ENCODE measurements around the gene PHACTR3. TPM values are rescaled to one million over a fixed set of nuclear protein-coding genes. Genes with fewer than 3 reads are reported as not detected.

Gene PHACTR3
- total RNA-seq, 1 donor from 2014 or later: 22.3 TPM

DNA sequence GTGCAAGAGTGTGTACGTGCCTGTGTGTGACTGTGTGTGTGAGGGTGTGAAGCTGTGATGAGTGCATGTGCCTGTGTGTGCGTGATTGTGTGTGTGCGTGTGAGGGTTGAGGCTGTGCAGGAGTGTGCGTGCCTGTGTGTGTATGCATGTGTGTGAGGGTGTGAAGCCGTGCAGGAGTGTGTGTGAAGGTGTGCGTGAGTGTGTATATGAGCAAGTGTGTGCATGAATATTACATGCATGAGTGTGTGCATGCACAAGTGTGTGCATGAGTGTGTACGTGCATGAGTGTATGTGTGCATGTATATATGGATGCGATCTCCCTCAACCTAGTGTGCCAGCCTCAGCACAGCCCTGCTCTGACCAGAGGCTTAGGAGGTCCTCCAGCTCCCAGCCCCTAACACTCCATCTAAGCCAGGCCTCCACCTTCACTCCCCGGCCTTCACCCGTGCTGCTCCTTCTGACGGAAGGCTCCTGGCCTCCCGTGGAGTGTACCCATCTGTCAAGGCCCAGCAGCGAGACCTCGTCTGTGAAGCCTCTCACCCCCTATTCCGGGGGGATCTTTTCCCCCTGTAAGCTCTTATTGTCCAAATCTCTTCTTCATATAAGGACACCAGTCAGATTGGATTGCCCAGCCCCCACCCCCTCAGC lies 19.9 kb upstream of the PHACTR3 start:
- Mint-ChIP-seq H3K4me3 (no peak overlapping the region), H3K36me3 (ENCODE audit: low read depth) (no peaks in the 10 kb centered on the region), H3K9me3 (no peaks in the 10 kb centered on the region), H3K27me3 (ENCODE audit: low read depth) (peaks cover 40% of the 10 kb centered on the region), H3K4me1 (peaks cover 6% of the 10 kb centered on the region), H3K27ac (ENCODE audit: unreplicated experiment) (no peak overlapping the region)
- no peak for DNase-seq (ENCODE audit: low read depth, low spot score)
- TF ChIP-seq, protein P1, sequence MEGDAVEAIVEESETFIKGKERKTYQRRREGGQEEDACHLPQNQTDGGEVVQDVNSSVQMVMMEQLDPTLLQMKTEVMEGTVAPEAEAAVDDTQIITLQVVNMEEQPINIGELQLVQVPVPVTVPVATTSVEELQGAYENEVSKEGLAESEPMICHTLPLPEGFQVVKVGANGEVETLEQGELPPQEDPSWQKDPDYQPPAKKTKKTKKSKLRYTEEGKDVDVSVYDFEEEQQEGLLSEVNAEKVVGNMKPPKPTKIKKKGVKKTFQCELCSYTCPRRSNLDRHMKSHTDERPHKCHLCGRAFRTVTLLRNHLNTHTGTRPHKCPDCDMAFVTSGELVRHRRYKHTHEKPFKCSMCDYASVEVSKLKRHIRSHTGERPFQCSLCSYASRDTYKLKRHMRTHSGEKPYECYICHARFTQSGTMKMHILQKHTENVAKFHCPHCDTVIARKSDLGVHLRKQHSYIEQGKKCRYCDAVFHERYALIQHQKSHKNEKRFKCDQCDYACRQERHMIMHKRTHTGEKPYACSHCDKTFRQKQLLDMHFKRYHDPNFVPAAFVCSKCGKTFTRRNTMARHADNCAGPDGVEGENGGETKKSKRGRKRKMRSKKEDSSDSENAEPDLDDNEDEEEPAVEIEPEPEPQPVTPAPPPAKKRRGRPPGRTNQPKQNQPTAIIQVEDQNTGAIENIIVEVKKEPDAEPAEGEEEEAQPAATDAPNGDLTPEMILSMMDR (conservative IDR thresholded peaks at IDR 0.05): no peak

DNA sequence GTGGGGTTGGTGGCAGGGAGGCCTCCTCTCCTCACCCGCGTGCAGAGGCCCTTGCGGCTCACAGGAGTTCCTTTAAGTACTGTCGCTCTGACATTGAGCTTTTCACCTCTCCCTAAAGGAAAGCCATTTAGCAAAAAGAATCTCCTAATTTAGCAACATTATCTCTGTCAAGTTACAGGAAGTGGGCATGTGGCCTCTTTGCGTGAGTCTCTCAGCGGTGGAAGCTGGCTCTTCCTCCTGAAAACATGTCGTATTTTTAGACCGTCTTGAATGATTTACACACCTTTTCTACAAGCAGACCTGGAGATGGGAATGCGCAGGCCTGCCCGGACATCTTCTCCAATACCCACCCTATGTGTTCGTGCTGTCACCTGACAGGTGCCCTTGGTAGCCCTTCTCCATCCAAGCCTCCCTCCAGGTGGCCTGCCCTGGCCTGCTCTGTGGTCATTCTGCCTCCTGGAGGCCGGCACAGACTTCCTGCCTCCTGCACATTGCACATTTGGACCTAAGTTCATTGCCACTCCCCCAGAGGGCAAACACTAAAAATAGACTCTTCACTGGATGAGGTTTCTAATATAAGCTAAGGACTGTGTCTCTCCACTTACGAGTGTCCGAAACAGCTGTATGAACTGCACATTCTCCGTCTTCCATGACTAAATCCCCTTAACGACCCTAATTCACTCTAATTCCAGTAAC lies 18.5 kb upstream of the PHACTR3 start:
- TF ChIP-seq, protein P1 (conservative IDR thresholded peaks at IDR 0.05): no peak
- Mint-ChIP-seq H3K4me3 (no peak overlapping the region), H3K9me3 (no peaks in the 10 kb centered on the region), H3K27me3 (ENCODE audit: low read depth) (peaks cover 35% of the 10 kb centered on the region), H3K27ac (ENCODE audit: unreplicated experiment) (no peak overlapping the region), H3K4me1 (peaks cover 6% of the 10 kb centered on the region), H3K36me3 (ENCODE audit: low read depth) (no peaks in the 10 kb centered on the region)
- no peak for DNase-seq (ENCODE audit: low read depth, low spot score)

DNA sequence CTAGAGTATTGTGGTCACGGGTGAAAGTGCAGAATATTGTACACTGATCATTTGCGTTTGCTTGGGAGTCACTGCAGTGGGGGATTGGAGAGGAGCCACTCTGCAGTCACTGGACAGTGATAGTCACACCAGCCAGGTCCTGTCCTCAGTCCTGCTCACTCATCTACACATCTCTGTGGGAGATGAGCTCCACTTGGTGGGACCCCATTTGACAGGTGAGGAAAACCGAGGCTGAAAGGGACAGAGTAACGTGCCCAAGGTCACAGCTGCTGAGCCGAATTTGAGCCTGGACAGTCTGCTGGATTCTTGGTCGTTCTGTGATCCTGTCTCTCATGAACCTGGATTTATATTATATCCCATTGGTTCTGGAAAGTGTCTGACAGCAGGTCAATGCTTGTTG lies 17.7 kb upstream of the PHACTR3 start:
- no peaks in the 10 kb centered on the region for H3K9me3 Mint-ChIP-seq
- no peak overlapping the region for H3K4me3 Mint-ChIP-seq
- peaks cover 29% of the 10 kb centered on the region for H3K27me3 Mint-ChIP-seq (ENCODE audit: low read depth)
- TF ChIP-seq, protein P1 (conservative IDR thresholded peaks at IDR 0.05): no peak
- no peaks in the 10 kb centered on the region for H3K36me3 Mint-ChIP-seq (ENCODE audit: low read depth)
- H3K27ac Mint-ChIP-seq (ENCODE audit: unreplicated experiment): no peak overlapping the region
- no peak for DNase-seq (ENCODE audit: low read depth, low spot score)
- H3K4me1 Mint-ChIP-seq: peaks cover 6% of the 10 kb centered on the region

DNA sequence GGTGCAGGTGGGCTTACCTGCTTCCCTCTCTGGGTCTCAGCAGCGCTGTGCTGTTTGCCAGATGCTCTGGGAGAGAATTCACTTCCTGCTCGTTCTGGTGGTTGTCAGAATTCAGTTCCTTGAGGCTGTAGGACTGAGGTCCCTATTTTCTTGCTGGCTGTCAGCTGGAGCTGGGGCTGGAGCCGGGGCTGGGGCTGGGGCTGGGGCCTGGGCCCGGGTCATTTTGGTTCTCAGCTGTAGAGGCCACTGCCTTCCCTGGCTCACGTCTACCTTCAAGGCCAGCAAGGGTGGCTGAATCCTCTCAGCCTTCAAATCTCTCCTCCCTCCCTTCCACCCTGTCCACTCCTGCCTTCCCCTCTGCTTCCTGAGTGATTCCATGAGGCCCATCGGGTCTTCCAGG lies 16.8 kb upstream of the PHACTR3 start:
- Mint-ChIP-seq H3K4me1 (peaks cover 6% of the 10 kb centered on the region), H3K27me3 (ENCODE audit: low read depth) (peaks cover 29% of the 10 kb centered on the region), H3K27ac (ENCODE audit: unreplicated experiment) (peak overlapping the region; percentile 29), H3K9me3 (no peaks in the 10 kb centered on the region), H3K4me3 (no peak overlapping the region), H3K36me3 (ENCODE audit: low read depth) (no peaks in the 10 kb centered on the region)
- TF ChIP-seq, protein P1 (conservative IDR thresholded peaks at IDR 0.05): no peak
- no peak for DNase-seq (ENCODE audit: low read depth, low spot score)

DNA sequence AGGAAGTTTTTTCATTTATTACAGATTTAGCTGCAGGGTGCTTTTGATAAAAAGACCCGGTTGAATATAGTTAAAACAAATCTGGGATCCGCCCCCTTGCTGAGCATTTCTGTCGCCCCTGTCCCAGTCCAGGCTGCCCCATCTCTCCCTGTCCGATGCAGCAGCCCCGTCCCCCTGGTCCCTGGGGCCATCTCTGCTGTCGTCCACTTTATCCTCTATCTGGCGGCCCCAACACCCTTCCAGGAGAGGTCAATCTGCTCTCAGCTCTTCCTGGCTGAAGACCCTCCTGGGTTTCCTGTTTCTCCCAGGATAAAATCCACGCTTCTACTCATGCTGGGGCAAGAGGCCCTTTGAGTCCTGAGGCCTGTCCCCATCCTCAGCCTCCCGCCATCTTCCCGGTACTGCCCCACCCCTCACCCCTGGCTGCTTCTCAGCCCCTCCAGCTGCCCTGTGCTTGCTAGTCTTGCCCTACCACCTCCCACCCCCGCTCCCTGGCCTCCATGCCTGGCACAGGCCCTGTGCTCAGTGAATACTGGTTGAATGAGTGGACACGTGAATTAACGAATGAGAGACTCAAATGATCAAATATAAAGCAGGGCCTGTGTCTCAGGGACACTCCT lies 16.0 kb upstream of the PHACTR3 start:
- Mint-ChIP-seq H3K4me3 (no peak overlapping the region), H3K4me1 (peaks cover 6% of the 10 kb centered on the region), H3K36me3 (ENCODE audit: low read depth) (no peaks in the 10 kb centered on the region), H3K27ac (ENCODE audit: unreplicated experiment) (no peak overlapping the region), H3K27me3 (ENCODE audit: low read depth) (peaks cover 30% of the 10 kb centered on the region), H3K9me3 (no peaks in the 10 kb centered on the region)
- no peak for DNase-seq (ENCODE audit: low read depth, low spot score)
- TF ChIP-seq, protein P1 (conservative IDR thresholded peaks at IDR 0.05): no peak
